Fibroblast of skin of abdomen (primary cell): ENCODE data around the gene ZNHIT2.

Source experiments
- DNase-seq: peaks from one replicate; pipeline ENCODE4 v3.0.0-alpha.2; 2013

Gene ZNHIT2

DNA sequence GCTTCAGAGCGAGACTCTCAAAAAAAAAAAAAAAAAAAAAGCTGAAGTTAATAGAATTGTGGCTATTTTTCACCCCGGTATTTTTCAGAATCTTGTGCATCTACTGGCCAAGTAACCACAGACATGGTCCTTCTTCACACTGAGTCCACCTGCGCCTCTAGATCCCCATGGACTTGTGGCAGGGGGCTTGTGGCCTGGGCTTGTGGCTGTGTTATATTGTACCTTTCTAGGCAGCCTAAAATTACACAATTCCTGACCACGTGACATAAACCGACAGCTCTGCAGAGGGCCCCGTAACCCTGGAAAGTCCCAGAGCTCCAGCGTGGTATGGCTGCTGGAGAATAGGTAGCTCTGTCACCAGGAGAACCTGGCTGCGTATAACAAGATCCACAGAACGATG lies 48.3 kb downstream of the ZNHIT2 start:
- DNase-seq: no peak

DNA sequence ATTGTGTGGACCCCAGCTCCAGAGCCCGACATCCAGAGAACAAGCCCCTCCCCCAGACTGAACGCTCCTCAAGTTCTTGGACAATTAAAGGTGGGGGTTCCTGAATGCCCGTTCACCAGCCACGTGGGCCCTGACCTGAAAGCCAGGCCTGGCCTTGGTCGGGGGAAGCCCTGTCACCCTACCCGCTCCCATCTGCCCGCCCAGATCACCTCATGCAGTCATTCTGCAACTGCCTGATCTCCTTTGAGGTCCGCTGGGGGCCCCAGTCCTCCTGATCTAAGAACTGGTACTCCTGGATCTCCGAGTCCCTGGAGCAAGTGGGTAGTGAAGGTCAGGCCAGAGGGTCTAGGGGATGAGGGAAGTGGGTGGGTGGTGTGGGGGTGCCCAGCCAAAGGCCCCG lies 50.1 kb downstream of the ZNHIT2 start:
- no peak for DNase-seq

DNA sequence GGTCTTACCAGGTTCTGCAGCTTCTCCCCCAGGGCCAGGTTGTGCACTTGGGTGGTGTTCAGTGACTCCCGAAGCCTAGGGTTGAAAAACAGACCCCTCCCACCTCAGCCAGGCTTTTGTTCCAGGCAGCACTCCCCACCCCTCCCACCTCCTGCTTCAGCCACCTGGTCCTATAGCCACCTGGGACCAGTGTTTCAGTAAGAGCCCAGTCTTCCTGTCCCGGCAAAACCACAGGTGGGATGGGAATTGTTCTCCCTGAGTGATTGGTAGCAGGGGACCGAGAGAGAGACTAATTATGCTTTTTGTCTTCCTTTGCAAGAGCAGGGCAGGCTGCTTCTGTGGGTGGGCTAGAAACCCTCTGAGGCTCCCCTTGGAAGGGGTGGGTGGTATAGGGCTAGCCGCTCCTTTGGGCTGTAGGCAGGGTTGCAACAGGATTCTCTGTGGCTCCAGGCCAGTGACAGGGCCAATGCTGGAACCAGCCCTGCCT lies 50.7 kb downstream of the ZNHIT2 start:
- no peak for DNase-seq
